22Rv1 (cell line): ENCODE results near the gene TSPOAP1.
A peak's percentile ranks its signal among the peaks of the same experiment; 100 is the strongest.

ENCODE experiments used
- H3K27ac ChIP-seq: fragments of 450-650 bp; 2 replicates; pipeline ENCODE4 v1.5.1; 2017
- ZFX ChIP-seq: fragments of 450-650 bp; IDR thresholded peaks from 2 replicates; pipeline ENCODE4 v1.6.1; 2017; ENCODE audit warnings: antibody characterized with exemption, borderline replicate concordance
- TF ChIP-seq, protein P1 (sequence below): fragments of 450-650 bp; IDR thresholded peaks from 2 replicates; pipeline ENCODE4 v1.5.1; 2017; ENCODE audit warnings: mild to moderate bottlenecking

Gene TSPOAP1, protein sequence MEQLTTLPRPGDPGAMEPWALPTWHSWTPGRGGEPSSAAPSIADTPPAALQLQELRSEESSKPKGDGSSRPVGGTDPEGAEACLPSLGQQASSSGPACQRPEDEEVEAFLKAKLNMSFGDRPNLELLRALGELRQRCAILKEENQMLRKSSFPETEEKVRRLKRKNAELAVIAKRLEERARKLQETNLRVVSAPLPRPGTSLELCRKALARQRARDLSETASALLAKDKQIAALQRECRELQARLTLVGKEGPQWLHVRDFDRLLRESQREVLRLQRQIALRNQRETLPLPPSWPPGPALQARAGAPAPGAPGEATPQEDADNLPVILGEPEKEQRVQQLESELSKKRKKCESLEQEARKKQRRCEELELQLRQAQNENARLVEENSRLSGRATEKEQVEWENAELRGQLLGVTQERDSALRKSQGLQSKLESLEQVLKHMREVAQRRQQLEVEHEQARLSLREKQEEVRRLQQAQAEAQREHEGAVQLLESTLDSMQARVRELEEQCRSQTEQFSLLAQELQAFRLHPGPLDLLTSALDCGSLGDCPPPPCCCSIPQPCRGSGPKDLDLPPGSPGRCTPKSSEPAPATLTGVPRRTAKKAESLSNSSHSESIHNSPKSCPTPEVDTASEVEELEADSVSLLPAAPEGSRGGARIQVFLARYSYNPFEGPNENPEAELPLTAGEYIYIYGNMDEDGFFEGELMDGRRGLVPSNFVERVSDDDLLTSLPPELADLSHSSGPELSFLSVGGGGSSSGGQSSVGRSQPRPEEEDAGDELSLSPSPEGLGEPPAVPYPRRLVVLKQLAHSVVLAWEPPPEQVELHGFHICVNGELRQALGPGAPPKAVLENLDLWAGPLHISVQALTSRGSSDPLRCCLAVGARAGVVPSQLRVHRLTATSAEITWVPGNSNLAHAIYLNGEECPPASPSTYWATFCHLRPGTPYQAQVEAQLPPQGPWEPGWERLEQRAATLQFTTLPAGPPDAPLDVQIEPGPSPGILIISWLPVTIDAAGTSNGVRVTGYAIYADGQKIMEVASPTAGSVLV (N-terminal part only)

GRCh38 chr17:58328195-58329034 lies at the start of gene TSPOAP1:
TSS of gene TSPOAP1 (minus strand) at chr17:58328795. CDS start at chr17:58327920, 875 bp downstream.
- no peak within 1 kb of the TSS for H3K27ac ChIP-seq
- TF ChIP-seq, protein P1, sequence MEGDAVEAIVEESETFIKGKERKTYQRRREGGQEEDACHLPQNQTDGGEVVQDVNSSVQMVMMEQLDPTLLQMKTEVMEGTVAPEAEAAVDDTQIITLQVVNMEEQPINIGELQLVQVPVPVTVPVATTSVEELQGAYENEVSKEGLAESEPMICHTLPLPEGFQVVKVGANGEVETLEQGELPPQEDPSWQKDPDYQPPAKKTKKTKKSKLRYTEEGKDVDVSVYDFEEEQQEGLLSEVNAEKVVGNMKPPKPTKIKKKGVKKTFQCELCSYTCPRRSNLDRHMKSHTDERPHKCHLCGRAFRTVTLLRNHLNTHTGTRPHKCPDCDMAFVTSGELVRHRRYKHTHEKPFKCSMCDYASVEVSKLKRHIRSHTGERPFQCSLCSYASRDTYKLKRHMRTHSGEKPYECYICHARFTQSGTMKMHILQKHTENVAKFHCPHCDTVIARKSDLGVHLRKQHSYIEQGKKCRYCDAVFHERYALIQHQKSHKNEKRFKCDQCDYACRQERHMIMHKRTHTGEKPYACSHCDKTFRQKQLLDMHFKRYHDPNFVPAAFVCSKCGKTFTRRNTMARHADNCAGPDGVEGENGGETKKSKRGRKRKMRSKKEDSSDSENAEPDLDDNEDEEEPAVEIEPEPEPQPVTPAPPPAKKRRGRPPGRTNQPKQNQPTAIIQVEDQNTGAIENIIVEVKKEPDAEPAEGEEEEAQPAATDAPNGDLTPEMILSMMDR = no peak
- TF ChIP-seq ZFX = no peak

DNA sequence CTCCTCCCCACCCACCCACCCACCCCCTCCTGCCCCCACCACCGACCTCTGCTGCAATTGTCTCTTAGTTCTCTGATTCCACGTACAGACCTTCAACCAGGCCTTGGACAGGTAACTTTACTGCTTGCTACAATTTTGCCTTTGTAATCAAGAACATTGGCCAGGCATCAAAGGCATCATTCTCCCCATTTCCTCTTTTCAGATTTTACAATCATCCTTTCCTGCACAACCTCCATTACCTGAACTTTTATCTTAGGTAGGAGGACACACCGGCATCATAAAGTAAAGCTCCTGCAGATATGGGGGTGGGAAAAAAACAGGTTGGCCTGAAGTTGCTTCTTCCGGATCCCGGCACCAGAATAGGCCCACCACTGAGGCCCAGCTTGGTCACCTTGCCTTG lies 49.1 kb upstream of the TSPOAP1 start:
- TF ChIP-seq, protein P1 = no peak
- no peak for TF ChIP-seq ZFX
- H3K27ac ChIP-seq = peak overlapping the region; percentile 99

DNA sequence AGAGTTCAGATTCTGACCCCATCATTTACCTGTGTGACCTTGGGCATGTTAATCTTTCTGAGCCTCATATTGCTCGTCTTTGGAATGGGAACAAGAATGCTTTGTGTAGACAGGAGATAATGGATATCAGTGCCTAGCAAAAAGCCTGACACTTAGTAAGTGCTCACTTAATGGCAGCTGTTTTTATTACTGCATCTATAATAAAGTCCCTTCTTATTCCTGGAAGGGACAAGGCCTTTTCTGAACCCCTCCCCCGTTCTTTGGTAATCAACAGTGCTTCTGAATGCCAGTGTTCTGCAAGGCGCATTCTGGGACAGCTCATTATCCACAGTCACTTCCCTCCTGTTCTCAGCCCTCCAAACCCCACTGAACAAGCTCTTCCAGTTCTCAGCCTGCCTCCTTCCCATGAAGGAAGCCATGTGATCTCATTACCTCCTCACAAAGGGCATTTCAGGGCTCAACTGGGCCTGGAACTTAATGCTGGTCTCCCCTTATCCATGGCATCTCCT lies 48.6 kb upstream of the TSPOAP1 start:
- TF ChIP-seq, protein P1 = no peak
- TF ChIP-seq ZFX = no peak
- peak overlapping the region; percentile 99 for H3K27ac ChIP-seq

DNA sequence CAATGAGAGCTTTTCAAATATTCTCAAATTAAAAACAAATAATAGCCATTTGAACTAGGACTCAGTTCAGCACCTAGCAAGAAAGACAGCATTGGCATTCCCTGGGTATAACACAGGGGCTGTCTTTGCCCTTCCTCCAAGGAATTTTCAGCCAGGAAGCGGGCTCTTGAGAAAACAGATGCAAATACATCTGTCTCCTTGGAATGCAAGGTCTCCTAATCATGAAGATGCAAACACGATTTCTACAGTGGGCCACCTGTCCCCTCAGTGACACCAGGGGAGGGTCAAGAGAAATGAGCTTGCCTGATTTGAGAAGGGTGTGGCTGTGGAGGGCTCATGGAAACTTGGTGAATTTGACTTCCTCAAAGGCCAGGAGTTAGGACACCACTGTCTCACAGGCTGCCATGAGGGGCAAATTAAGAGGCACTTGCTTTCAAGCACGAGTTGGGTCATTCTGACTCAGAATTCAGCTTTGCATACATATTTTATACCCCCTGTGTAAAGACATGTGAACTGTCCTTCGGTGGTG lies 47.9 kb upstream of the TSPOAP1 start:
- peak overlapping the region; percentile 99 for H3K27ac ChIP-seq
- TF ChIP-seq, protein P1 = no peak
- TF ChIP-seq ZFX = no peak

- peak overlapping the region; percentile 99 for H3K27ac ChIP-seq
- TF ChIP-seq ZFX = no peak
- TF ChIP-seq, protein P1 = no peak
These were observed 47.2 kb upstream of the TSPOAP1 start for GRCh38 chr17:58375811-58376210.

DNA sequence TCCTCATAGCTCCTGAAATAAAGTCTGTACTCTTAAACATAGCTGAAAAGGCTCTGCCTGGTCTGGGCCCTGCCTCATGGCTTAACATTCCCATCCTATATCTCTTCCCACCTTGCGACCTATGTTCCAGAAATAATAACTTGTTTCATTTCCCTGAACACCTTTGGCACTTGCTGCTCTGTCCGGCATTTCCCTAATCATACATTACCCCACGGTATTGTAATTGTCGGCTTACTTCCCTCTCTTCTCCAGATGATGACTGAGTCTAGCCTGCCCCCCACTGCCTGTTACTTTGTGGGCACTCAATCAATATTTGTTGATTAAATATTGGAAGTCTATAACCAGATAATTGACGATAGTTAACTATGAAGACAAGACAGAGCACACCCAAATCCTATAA lies 46.7 kb upstream of the TSPOAP1 start:
- H3K27ac ChIP-seq = peak overlapping the region; percentile 99; the same call in 1 of the 2 replicates
- TF ChIP-seq, protein P1 = no peak
- TF ChIP-seq ZFX = no peak
